Measurements from ENCODE around the gene FBXO3.

FBXO3 gene

DNA sequence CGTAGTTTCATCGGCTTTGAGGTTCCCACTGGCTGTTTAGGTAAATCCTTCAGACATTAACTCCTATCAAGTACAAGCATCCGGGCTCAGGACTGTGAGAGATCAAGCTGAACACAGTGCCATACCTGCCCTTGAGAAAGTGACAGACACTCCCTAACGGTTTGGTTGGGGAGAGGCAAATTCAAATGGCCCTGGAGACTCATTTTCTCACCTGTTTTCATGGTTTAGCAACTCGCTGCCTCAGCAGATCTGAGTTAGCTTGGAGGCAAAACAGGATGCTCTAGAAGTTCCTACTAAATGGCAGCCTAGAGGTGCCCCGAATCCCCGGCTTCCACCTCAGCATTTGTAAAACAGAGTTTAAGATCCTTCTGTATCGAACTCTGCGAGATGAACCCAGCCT, 3.6 kb upstream of the FBXO3 start:
- H3K4me3 ChIP-seq (ENCODE audit: low read depth, low read length), result no peak overlapping the region
- TF ChIP-seq, protein P1, sequence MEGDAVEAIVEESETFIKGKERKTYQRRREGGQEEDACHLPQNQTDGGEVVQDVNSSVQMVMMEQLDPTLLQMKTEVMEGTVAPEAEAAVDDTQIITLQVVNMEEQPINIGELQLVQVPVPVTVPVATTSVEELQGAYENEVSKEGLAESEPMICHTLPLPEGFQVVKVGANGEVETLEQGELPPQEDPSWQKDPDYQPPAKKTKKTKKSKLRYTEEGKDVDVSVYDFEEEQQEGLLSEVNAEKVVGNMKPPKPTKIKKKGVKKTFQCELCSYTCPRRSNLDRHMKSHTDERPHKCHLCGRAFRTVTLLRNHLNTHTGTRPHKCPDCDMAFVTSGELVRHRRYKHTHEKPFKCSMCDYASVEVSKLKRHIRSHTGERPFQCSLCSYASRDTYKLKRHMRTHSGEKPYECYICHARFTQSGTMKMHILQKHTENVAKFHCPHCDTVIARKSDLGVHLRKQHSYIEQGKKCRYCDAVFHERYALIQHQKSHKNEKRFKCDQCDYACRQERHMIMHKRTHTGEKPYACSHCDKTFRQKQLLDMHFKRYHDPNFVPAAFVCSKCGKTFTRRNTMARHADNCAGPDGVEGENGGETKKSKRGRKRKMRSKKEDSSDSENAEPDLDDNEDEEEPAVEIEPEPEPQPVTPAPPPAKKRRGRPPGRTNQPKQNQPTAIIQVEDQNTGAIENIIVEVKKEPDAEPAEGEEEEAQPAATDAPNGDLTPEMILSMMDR (conservative IDR thresholded peaks at IDR 0.05; ENCODE audit: low read depth, low read length), result no peak
- DNase-seq (ENCODE audit: low read depth), result no peak

DNA sequence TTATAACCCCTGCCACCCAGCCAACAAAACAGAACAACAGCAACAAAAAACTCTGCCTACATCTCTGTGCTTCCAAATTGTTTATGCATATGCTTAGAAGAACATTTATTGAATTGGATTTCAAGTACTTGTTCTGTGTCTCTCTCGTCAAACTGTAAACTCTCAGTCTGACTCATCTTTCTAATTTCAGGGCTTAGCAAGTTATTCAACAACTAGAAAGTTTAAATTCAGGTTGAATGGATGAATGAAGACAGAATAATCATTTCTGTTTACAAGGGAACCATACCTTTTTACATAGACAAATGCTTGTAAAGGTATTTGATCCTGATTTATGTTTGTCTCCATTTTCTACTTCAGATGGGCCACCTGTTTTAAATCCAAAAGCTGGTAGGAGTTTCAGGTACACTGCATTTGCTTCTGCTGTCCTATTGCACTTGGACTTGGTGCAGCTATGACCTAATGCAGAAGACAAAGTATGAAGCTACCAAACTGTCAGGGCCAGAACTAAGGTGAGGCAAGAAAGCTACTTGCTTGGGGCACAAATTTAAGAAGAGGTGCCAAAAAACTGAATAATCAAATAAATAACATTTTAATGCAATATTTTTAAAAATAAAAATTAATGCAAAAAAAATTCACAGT, 1.6 kb upstream of the FBXO3 start:
- TF ChIP-seq, protein P1 (conservative IDR thresholded peaks at IDR 0.05; ENCODE audit: low read depth, low read length), result no peak
- no peak overlapping the region for H3K4me3 ChIP-seq (ENCODE audit: low read depth, low read length)
- no peak for DNase-seq (ENCODE audit: low read depth)

DNA sequence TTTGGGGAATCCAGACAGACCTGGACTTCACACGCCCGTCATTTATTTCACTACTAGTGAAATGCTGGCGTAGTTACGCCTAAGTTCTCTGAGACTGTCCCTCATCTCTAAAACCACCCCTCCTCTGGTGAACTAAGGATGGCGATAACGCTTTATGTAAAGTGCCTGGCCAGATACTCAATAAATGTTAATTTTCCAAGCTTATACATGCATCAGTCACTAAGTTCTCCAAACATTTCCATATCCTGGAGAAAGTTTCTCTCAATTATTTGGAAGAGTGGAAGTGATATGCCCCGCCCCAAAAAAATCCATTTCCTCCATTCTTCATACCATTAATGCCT, 1.1 kb upstream of the FBXO3 start:
- TF ChIP-seq, protein P1 (conservative IDR thresholded peaks at IDR 0.05; ENCODE audit: low read depth, low read length), result no peak
- DNase-seq (ENCODE audit: low read depth), result no peak

DNA sequence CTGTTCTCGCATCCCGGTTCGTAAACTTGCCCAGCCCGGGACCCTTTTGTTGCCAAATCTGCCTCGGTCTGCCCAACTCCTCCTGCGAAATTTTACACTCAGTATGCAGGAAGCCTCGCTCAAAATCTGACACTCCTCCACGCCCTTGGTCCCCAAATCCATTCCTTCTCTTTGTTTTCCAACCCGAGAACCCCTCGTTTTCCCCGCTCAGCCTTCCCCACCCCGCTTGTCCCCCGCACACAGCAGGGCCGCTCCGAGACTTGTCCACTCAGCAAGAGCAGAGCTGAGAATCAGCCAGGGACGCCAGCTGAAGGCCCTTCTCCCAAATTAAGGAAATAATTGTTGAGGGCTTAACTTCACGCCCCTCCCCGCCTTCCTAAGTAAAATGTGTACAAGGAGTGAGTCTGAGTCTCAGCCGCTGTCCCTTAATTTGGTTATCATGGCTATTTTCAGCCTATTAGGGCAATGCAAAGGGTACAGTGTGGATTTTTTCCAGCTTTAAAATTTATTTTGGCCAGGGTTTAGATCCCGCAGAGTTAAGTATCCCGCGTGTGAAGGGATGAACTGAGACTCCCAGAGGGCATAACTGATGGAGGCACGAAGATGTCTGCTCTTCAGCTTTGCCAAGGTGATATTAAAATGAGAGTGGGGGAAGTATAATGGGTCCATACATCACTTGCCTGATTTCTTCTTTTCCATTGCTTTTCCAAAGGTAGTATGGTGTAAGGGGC, 581 bp upstream of the FBXO3 start:
- TF ChIP-seq, protein P1 (conservative IDR thresholded peaks at IDR 0.05; ENCODE audit: low read depth, low read length), result no peak

More for the DNA sequence above, 1.1 kb upstream of the FBXO3 start:
- no peak overlapping the region for H3K4me3 ChIP-seq (ENCODE audit: low read depth, low read length)

DNA sequence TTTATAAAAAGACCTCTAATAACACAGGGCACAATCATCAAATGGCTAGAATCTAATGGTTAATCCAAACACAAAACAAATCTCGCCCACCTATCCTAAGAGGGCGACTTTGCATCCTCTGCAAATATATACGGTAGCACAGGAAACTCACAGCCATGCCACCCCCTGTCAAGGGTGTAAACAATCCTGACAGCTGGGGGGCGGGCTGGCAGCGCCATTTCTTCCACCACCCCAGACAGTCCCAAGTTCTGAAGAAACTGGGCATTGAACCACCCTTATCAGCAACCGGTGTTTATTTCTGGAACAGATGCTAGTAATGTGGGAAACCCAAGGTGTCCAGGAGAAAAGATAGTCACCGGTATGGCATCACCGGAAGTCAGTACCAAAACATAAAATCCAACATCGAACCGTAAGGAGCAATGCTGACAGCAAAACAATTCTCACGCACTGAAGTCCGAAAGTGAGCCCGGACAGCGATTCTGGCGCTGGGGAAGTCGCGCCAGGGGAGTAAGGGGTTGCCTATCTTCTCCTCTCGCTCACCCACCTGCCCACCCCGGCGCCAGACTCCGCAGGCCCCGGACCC, 825 bp downstream of the FBXO3 start:
- DNase-seq (ENCODE audit: low read depth), result no peak
- peak overlapping the region; percentile 93 for H3K4me3 ChIP-seq (ENCODE audit: low read depth, low read length)
- TF ChIP-seq, protein P1 (conservative IDR thresholded peaks at IDR 0.05; ENCODE audit: low read depth, low read length), result no peak

More for the DNA sequence above, 581 bp upstream of the FBXO3 start:
- H3K4me3 ChIP-seq (ENCODE audit: low read depth, low read length), result peak overlapping the region; percentile 93
- DNase-seq (ENCODE audit: low read depth), result no peak

DNA sequence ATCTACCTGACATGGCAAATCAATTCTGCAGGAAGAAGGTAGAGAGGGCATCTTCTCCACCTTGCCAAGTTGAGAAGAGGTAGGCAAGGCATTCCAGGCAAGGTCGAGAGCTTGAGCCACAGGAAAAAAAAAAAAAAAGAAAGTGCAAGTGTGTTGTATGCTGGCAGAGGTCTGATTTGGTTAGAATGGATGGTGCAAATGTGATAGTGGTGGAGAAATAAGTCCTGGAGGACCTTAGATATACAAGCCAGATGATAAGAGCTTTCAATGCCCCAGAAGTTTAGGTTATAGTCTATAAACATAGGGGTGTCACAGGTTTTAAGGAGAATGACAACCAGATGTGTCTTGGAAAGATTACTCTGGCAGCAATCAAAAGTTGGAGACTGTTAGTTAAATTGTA, 1.4 kb downstream of the FBXO3 start:
- no peak overlapping the region for H3K4me3 ChIP-seq (ENCODE audit: low read depth, low read length)
- no peak for DNase-seq (ENCODE audit: low read depth)

More for the DNA sequence above, 1.4 kb downstream of the FBXO3 start:
- TF ChIP-seq, protein P1 (conservative IDR thresholded peaks at IDR 0.05; ENCODE audit: low read depth, low read length), result no peak
